Activated CD8-positive, alpha-beta memory T cell treated with anti-CD3 and anti-CD28 coated beads, Interleukin-2, amount 50 U/mL, for 24 hours (primary cell): ENCODE results near the gene LCMT1.
A peak's percentile ranks its signal among the peaks of the same experiment; 100 is the strongest.
"Not testable (repeated sequence)": the region's sequence is repeated elsewhere in the genome, so short reads cannot be mapped to it uniquely, and the experiment has no call there.

Source experiments
- DNase-seq: peaks from one replicate; pipeline ENCODE4 v3.0.0-alpha.2; 2020; ENCODE audit errors: extremely low read depth

LCMT1 gene

GRCh38 chr16:25143928-25144327, 32.4 kb downstream of the LCMT1 start:
- no peak for DNase-seq

- DNase-seq = no peak
Observed at GRCh38 chr16:25148568-25149215, 37.1 kb downstream of the LCMT1 start.

DNA sequence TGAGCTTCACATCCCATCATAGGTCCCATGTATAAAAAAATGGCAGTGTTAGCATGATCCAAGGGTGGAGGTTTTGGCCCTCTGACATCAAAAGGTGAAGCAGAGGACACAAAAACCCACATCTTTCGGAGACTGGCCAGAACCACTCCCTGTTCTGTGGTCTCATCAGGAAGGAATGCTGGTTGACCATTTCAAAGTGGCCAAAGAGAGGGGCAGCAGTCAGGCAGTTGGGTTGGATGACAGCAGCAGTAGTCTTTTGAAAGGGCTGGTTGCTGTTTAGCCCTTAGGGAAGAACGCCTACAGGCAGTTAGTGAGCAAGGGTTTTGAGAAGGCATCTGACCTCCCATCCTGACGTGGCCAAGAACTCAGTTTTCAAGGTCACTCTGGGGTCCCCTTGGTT, 40.5 kb downstream of the LCMT1 start:
- DNase-seq = no peak

DNA sequence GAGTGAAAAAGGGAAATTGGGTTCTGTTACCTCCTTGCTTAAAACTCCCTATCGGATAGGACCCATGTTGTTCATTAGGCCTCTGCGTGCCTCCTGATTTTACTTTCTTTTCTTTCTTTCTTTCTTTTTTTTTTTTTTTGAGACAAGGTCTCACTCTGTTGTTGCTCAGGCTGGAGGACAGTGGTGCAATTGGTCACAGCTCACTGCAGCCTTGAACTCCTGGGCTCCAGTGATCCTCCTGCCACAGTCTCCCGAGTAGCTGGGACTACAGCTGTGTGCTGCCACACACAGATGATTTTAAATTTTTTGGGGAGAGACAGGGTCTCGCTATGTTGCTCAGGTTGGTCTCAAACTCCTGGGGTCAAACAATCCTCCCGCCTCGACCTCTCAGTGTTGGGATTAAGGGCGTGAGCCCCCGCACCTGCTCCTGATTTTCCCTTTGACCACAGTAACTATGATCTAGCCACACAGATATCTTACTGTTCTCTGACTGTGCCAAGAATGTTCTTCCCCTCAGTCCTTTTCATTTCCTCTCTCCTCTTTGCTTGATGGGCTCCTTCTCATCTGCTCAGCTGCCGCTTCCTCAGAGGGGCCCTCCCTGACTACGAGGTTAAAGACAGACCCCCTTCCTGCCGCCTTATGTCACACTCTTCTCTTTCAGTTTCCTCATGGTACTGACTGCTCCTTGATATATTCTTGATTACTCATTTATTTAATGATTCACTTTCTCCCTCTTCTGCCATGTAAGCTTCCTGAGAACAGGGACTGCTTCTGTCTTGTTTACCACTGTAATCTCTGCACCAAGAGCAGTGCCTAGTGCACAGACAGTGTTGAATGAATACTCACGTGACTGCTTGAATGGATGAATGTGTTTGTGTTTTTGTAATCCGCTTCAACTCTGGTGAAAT, 44.3 kb downstream of the LCMT1 start:
- DNase-seq = peak; percentile 30

- DNase-seq = no peak
Observed at GRCh38 chr16:25157271-25157875, 45.8 kb downstream of the LCMT1 start.

DNA sequence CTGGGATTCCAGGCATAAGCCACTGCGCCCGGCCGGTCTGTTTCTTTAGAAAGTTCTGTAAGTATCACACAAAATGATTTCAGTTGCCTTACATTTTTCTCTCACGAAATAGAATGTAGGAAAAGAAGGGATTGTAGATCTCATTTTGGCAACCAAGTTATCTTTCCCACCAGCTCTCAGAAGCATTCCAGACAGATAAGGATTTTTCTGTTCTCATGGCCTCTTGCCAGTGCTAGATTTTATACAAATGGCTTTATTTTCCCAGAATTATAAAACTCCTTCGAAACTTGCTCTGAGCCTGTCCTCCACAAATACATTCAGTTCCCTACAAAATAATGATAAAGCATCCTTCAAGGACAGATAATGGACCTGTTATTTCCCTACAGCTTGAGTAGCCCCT, 46.9 kb downstream of the LCMT1 start:
- DNase-seq = no peak

DNA sequence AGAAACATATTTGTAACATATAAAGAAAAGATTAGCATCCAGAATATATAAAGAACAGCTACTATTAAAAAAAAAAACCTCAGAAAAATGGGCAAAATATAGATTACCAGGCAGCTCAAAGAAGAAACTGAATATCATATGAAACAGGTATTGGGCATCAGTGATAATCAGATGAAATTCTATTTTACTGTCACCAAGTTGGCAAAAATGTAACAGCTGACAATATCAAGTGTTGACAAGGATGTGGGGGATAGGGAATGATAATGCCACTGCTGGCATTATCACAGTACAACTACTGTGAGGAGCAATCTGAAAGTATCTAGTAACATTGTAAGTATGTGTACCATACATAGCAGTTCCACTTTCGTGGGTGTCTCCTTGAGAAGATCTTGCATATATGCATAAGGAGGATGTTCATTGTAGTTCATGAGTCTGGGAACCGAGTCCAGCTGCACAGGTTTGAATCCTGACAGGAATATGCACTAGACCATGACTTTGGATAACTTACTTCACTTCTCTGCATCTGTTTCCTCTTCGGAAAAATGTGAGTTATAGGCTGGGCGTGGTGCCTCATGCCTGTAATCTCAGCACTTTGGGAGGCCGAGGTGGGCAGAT, 50.3 kb downstream of the LCMT1 start:
- no peak for DNase-seq

DNA sequence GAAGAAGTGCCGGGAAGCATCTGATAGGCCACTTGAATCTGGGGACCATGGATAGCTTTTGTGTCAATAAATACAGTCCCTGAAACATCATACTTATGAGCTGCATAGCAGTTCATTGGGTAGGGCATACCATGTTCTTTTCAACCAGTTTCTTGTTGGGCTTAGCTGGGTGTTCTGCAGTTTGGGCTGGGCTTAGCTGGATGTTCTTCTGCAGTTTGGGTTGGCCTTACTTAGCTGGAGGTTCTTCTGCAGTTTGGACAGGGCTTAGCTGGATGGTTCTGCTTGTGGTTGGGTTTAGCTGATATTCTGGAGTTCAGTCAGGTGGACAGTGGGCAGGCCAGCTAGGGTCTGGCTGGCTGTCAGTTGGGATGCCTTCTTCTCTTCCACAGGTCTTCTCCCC, 52.1 kb downstream of the LCMT1 start:
- no peak for DNase-seq

DNA sequence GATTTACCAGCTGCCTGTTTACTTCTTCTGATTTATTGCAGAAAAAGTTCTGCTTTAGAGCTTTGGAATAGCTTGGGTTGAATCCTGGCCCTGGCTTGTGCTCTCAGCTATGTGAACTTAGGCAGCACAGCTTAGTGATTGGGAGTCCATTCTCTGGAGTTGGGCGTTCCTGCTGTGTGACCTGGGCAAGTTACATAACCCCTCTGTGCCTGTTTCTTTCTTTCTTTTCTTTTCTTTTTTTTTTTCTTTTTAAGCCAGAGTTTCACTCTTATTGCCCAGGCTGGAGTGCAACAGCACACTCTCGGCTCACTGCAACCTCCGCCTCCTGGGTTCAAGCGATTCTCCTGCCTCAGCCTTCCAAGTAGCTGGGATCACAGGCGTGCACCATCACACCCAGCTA, 53.7 kb downstream of the LCMT1 start:
- DNase-seq = no peak

GRCh38 chr16:25167920-25168319, 56.4 kb downstream of the LCMT1 start:
- DNase-seq = not testable (repeated sequence)

GRCh38 chr16:25171390-25171789, 59.8 kb downstream of the LCMT1 start:
- DNase-seq = no peak

DNA sequence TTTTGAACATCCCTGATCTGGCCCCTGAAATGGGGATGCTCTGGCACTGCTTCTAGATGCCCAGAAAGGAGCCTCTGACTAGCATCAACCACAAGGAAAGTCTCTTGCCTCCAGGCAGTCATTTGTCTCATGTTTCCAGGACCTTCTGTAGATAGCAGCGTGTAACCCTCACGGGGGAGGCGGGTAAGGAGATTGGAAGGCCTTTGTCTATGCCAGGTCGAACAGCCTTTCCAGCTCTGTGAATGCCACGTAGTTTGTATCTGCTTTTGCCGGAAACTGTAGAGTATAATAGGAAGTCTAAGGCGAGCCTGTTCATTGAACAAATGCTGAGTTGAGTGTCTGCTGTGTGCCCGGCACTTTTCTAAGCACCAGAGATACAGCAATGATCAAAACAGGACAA, 61.3 kb downstream of the LCMT1 start:
- DNase-seq = no peak

DNA sequence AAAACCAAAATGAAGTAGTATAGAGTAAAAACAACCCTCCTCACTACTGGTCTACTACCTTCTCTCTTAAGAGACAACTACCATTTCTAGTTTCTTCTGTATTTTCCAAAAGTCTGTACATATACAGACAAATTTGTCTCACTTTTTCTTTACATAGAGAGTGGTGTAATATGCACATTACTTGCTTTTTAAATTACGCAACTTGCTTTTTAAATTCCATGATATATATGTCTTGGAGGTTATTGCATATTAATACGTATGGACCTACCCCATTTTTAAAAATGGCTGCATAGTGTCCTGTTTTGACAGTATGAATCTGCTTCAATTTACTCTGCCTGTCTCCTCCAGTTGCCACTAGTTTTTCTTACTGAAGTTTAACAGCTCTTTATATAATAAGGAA, 62.7 kb downstream of the LCMT1 start:
- DNase-seq = no peak

GRCh38 chr16:25176136-25176535, 64.6 kb downstream of the LCMT1 start:
- no peak for DNase-seq

GRCh38 chr16:25177512-25177830, 65.9 kb downstream of the LCMT1 start:
- DNase-seq = no peak

DNA sequence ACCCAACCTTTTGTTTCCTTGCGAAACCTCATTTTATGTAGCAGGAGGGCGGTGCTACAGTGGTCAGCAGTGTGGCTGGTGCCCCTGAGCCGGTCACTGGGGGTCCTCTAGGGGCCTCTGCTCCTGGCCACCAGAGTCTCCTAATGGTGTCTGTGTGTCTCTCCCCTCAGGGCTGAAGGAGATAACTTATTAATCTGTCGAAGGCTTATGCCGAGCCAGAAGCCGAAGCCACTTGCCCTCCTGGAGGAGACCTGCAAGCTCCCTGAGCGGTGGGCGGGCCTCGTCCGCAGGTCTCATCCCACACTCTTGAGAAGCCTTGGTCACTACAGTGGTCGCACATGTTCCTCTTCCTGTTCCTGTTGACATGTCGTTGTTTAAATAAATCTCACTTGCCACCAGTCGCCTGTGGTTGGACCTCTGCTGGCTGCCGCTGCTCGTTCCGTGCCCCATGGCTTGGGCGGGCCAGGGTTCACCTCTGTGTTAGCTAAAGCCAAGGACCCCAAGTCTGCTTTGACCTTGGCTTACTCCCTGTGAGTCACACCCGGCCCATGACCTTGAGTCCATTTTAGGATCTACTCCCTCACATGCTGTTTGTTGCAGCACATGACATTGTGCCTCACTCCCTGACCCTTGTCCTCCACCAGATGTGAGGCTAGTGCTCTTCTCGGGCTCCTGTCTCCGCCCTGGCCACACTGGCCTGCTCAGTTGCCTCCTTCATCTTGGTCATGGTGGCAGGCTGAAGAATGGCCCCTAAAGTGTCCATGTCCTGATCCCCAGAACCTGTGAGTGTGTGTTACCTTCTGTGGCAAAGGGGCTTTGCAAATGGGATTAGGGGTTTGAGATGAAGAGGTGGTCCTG, 66.5 kb downstream of the LCMT1 start:
- no peak for DNase-seq

- DNase-seq = not testable (repeated sequence)
Observed at GRCh38 chr16:25181236-25181635, 69.7 kb downstream of the LCMT1 start.

- DNase-seq = no peak
Observed at GRCh38 chr16:25184771-25185170, 73.2 kb downstream of the LCMT1 start.

DNA sequence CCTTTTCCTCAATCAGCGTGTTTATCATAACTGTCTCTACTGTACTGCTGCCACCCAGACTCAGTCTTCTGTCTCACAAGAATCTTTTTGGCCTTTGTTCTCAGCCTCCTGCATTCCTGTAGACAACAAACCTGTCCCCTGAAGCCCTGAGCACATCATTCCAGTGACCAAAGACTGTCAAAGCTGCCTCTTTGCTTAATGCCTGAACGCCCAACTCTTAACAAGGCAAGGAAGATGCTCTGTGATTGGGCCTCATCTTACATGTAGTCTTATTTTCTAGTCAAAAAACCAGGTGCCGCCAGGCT, 75.9 kb downstream of the LCMT1 start:
- no peak for DNase-seq

DNA sequence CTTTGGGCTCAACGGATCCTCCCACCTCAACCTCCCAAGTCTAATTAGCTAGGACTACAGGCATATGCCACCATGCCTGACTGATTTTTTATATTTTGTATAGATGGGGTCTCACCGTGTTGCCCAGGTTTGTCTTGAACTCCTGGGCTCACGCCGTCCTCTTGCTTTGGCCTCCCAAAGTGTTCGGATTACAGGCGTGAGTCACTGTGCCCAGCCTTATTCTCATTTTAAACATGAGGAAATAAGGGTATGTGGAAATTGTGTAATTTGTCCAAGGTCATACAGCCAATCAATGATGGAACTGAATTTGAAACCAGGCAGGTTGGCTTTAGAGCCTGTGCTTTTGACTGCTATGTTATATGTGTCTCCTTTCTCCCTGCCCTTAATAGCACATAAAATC, 77.8 kb downstream of the LCMT1 start:
- DNase-seq = no peak

DNA sequence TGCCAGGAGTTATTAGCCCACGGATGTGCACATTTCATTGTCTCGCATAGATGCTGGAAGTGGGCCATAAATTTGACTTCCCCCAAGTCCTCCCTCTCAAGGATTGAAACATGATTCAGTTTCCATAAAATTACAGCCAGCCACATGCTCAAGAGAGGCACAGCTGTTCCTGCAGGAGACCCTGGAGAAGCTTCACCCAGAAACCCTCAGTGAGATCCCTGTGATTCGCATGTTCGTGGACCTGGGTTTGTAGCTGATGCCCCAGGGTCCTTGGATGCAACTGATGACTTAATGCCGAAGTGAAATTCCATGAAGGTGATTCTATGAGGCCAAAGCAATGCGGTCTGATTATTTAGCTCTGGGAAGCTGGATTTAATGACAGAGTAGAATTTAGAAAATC, 80.6 kb downstream of the LCMT1 start:
- DNase-seq = no peak
